ENCODE measurements around the gene PAWR.
"Not testable (repeated sequence)": the region's sequence is repeated elsewhere in the genome, so short reads cannot be mapped to it uniquely, and the experiment has no call there.

PAWR gene

DNA sequence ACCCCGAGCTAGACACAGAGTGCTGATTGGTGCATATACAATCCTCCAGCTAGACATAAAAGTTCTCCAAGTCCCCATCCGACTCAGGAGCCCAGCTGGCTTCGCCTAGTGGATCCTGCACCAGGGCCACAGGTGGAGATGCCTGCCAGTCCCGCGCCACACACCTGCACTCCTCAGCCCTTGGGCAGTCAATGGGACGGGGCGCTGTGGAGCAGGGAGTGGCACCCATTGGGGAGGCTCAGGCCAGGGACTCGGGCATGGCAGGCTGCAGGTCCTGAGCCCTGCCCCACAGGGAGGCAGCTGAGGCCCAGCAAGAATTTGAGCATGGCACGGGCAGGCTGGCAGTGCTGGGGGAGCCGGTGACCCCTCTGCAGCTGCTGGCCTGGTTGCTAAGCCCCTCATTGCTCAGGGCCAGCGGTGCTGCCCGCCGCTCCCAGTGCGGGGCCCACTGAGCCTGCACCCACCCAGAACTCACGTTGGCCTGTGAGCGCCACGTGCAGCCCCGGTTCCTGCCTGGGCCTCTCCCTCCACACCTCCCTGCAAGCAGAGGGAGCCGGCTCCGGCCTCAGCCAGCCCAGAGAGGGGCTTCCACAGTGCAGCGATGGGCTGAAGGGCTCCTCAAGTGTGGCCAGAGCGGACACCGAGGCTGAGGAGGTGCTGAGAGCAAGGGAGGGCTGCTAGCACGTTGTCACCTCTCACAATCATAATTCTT is 136.7 kb downstream of the PAWR start:
- DNase-seq (ENCODE audit: low read depth in 1 of 2, low spot score in 1 of 2), result no peak

DNA sequence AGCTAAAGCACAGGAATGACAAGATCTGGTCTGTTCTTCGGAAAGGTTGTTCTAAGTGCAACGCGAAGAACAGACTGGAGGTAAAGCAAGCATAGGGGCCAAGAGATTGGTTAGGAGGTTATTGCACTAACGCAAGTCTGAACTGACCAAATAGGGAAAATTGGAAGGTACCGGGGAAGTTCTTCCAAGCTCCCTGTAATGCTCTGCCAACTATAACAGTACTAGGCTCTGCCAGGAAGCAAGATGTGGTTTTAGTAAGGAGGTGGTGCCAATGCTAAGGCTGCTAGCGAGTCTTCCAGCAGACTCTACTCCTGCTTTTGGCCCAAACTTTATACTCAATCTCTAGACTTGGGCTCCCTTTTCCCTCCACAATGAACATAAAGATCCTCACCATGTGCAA is 138.6 kb downstream of the PAWR start:
- no peak for DNase-seq (ENCODE audit: low read depth in 1 of 2, low spot score in 1 of 2)

DNA sequence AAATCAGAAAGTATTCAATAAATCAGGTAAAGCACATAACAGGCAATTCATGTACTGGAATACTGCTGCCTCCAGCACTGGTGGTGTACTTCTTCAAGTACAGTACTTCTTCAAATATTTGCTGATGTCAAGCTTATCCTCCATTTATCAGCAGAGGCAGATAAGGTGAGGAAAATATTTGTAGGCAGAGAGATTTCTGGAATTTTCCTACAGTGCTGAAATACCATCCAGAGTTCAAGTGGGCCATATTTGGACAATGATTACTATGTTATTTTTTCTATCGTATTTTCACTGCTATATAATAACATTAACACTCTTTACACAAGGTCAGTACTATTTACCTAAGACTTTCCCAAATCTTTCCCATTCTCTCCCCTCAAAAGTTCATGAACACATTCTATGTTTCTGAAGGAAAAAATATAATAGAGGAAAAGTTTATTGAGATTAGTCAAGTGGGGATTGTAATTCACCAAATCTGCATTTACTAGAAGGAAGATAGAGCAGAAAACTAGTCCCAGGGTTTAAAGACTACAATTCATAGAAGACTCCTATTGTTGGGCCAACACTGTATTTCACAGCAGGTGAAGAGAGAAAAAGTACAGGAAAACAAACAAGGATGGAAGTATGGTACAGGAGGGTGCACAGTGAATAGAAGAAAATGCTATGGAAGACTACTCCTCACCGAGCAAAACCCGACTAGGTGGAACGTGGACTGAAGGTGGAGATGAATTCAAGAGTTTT is 141.1 kb downstream of the PAWR start:
- DNase-seq (ENCODE audit: low read depth in 1 of 2, low spot score in 1 of 2), result no peak

DNA sequence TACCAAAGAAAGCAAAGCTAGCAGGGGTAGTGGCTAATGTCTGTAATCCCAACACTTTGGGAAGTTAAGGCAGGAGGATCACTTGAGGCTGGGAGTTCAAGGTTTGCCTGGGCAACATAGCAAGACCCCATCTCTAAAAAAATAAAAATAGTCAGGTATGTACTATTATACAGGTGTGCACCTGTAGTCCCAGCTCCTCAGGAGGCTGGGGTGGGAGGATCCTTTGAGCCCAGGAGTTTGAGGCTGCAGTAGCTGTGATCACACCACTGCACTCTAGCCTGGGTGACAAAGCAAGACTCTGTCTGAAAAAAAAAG is 142.2 kb downstream of the PAWR start:
- DNase-seq (ENCODE audit: low read depth in 1 of 2, low spot score in 1 of 2), result no peak

DNA sequence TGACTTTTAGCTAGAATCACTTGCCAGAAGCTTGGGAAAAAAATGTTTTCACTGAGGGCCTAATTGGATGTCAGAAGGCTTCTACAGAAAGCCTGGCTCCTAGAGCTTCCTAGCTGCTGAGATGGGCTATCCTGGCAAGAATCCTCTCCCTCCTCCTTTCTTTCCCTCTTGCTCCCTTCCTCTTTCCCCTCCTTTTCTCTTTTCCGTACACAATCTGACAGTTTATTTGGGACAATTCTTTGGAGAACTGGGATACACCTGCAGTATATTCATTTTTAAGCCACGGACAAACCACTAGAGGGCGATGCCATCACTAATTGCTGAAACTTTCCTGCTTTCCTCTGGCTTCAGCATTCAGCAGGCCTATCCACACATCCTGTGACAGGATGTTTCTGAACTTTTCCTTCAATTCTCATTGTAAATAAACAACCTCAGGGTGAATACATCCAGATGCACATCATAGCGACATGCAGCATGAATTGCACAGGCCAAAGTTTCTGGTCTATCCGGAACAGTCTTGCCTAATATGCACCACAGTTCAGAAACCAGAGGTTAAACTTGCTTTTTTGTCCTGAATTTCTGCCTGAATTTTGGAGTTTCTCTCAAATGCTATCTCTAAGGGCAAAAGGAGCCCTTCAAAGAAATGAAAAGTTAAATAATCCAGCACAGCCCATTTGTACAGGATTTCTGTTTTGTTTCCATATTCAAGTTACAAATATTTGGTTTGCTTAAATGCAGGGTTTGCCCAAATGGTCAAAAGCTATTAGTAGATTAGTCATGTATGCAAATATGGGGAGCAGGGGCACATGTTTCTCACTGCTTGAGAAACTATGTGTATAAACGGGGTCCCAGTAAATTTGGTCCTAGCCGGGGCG is 142.8 kb downstream of the PAWR start:
- no peak for DNase-seq (ENCODE audit: low read depth in 1 of 2, low spot score in 1 of 2)

DNA sequence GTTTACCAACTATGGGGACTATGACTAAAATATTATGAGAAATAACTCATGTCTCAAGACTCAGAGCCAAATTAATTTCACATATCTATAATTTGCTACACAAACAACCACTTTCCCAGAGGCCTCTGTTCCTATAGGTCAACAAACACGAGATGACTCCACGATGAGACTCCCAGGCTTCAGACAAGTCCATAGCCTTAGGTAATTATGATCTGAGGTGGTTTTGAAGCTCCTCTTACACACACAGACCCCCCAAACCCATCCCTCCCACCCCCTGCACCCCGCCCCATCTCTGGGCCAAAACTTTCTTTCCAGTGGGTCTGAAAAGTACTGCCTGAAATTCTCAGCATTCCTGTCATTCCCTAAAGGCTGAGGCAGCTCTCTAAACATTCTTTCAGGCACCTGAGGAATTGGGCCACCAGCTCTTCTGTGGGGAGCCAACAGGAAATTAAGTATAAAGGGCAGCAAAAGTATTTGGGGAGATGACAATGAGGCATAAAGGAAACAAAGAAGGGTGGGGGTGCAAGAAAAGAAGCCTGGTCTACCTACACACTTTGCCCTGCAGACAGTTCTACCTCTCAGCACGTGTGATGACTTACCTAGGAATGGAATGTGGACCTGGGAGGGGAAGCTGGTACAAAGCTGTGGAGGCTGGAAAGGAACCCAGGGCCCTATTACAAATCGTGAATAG is 143.6 kb downstream of the PAWR start:
- no peak for DNase-seq (ENCODE audit: low read depth in 1 of 2, low spot score in 1 of 2)

DNA sequence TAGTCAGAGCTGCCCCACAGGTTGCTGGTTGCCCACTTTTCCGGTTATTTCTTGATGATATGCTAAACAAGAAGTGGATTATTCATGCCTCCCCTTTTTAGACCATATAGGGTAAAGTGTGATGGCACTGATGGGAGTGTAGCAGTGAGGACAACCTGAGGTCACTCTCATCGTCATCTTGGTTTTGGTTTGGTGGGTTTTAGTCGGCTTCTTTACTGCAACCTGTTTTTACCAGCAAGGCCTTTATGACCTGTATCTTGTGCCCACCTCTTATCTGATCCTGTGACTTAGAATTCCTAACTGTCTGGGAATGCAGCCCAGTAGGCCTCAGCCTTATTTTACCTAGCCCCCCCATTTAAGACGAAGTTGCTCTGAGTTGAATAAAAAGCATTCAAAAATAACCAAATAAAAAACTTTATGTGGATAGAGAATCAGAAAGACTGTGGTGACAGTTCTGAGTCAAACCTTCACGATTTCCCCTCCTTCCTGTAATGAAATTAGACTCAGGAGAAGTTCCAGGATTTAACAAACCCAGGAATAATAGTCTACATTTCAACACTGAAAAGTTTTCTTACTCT is 144.2 kb downstream of the PAWR start:
- no peak for DNase-seq (ENCODE audit: low read depth in 1 of 2, low spot score in 1 of 2)

DNA sequence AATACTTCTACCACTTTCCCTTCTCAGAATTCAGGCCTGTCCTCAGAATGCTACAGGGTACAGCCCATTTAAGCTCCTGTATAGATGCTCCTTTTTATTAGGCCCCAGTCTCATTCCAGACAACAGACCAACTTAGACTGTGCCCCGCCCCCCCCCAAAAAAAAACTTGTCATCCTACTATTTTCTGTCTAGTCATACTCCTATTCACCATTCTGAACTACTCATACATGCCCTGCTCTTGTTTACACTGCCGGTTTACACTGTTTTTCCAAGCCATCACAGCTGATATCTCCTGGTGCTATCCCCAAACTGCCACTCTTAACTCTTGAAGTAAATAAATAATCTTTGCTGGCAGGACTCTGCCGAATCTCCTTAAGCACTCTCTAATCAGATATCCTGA is 146.3 kb downstream of the PAWR start:
- not testable (repeated sequence) for DNase-seq (ENCODE audit: low read depth in 1 of 2, low spot score in 1 of 2)

DNA sequence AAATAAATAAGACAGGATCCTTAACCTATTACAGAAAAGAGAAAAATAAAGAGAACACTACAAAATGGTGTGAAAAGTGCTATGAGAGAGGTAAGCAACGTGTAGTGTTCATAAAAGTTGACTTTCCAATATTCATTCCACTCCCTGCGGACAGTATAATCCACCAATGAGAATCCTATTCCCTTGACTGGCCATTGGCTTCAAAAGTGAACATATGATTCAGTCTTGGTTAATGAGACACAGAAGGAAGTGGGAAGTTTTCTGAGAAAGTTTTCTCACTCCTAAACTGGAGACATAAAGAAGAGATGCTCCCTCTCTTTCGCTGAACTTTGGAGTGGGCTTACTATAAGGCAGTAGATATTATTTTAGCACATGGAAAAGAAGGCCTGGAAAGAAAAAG is 153.1 kb downstream of the PAWR start:
- no peak for DNase-seq (ENCODE audit: low read depth in 1 of 2, low spot score in 1 of 2)

DNA sequence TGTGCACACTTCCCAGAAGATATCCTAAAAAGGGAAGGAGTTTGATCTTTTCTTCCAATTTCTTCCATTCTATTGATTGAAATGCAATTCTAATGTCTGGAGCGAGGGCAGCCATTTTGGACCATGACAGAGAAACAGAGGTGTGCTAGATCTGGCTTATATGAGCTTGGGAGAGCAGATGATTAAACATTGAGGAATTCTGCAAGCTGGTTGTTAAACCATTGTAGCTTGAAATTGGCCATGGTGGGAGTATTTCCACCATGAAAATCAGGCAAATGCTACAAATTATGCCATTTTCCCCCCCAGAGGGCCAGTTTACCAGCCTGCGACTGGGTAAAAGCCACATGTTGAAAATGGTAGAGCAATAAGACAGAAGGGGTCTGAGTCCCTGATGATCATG is 155.0 kb downstream of the PAWR start:
- no peak for DNase-seq (ENCODE audit: low read depth in 1 of 2, low spot score in 1 of 2)
